ENCODE results near the gene SMARCA2.

GRCh38 chr9:2013743-2014475 lies 1.2 kb upstream of the SMARCA2 start:
- no peak for TF ChIP-seq CTCF (IDR thresholded peaks at IDR 0.05)
- TF ChIP-seq POLR2AphosphoS5 (IDR thresholded peaks at IDR 0.05), result peak in 1 of 2 donors; percentile 38
- TF ChIP-seq POLR2A (IDR thresholded peaks at IDR 0.05; ENCODE audit: low read depth), result no peak
- no peak for TF ChIP-seq EP300 (IDR thresholded peaks at IDR 0.05)

Data from esophagus muscularis mucosa (tissue), 4 donors.